Suprapubic skin (tissue), 4 donors: Measurements from ENCODE around the gene MFSD1.

Experiments used
- POLR2A ChIP-seq, 2 donors: fragments of 450-650 bp; IDR thresholded peaks; one replicate each; pipeline ENCODE4 v1.6.1; 2017; ENCODE audit warnings: antibody characterized with exemption in 2 of 2, mild to moderate bottlenecking in 2 of 2, moderate library complexity in 2 of 2
- POLR2AphosphoS5 ChIP-seq, 3 donors: sonication (generic); formaldehyde crosslinking; IDR thresholded peaks; one replicate each; pipeline ENCODE4 v1.6.1; 2017; ENCODE audit warnings: antibody characterized with exemption in 3 of 3
- TF ChIP-seq, protein P1 (sequence below), 2 donors: fragments of 200-600 bp in 1 of 2; fragments of 450-650 bp in 1 of 2; sonication (generic) in 1 of 2; IDR thresholded peaks; one replicate each; pipeline ENCODE4 v1.5.1; 2016 to 2019; ENCODE audit warnings: antibody characterized with exemption in 2 of 2, mild to moderate bottlenecking in 1 of 2, moderate library complexity in 1 of 2

DNA sequence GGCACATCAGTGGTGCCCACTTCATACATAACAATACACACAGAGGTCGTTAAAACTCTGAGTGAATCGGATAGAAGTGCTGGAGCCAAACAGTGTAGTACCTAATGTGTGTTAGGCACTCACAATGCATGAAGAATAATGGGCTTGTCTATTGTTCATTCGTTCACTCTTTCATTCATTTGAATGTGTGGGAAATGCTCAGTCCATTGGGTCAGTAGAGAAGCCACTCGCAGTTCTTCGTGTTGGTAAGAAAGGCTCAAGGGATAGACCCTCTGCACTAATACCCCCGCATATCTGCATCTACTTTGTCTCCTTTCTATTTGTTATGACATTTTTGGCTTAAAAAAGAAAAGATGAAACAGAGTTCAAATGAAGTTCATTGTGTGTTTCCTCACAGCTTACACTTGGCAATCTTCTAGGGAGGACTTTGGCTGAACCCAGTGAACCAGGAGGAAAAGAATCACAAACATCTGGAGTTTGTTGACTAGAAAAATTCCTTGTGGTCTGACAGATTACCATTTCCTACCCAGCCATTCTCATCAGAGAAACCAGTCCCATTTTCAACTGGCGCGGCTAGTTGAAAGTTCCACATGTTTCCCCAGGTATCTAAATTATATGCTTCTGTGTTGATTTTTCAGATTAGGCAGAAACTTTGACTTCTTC lies 32.8 kb upstream of the MFSD1 start:
- TF ChIP-seq, protein P1, sequence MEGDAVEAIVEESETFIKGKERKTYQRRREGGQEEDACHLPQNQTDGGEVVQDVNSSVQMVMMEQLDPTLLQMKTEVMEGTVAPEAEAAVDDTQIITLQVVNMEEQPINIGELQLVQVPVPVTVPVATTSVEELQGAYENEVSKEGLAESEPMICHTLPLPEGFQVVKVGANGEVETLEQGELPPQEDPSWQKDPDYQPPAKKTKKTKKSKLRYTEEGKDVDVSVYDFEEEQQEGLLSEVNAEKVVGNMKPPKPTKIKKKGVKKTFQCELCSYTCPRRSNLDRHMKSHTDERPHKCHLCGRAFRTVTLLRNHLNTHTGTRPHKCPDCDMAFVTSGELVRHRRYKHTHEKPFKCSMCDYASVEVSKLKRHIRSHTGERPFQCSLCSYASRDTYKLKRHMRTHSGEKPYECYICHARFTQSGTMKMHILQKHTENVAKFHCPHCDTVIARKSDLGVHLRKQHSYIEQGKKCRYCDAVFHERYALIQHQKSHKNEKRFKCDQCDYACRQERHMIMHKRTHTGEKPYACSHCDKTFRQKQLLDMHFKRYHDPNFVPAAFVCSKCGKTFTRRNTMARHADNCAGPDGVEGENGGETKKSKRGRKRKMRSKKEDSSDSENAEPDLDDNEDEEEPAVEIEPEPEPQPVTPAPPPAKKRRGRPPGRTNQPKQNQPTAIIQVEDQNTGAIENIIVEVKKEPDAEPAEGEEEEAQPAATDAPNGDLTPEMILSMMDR (IDR thresholded peaks at IDR 0.05) = no peak
- TF ChIP-seq POLR2A (IDR thresholded peaks at IDR 0.05) = no peak
- peak in 1 of 3 donors; percentile 53 for TF ChIP-seq POLR2AphosphoS5 (IDR thresholded peaks at IDR 0.05)
